Tongue (tissue), 2 donors: ENCODE results near the gene PKD2L1. TPM values are rescaled to one million over a fixed set of nuclear protein-coding genes. Genes with fewer than 3 reads are reported as not detected.
A peak's percentile ranks its signal among the peaks of the same experiment; 100 is the strongest.

Experiments
- DNase-seq: peaks from one replicate; pipeline ENCODE4 v3.0.0-alpha.2; 2015
- total RNA-seq: library from RNA; depleted of rRNA; stranded (reverse); fragments of >200 nt; gene quantifications from one replicate; pipeline ENCODE4 v1.2.3, GENCODE V29; 2014

PKD2L1 gene
- total RNA-seq, 1 donor from 2014 or later: not detected

GRCh38 chr10:100356067-100357017, 26.3 kb upstream of the PKD2L1 start:
- no peak for DNase-seq

- DNase-seq: no peak
Observed at GRCh38 chr10:100355086-100355485, 25.1 kb upstream of the PKD2L1 start.

- DNase-seq: no peak
Observed at GRCh38 chr10:100353770-100354485, 23.9 kb upstream of the PKD2L1 start.

- no peak for DNase-seq
Observed at GRCh38 chr10:100350914-100351485, 21.0 kb upstream of the PKD2L1 start.

- DNase-seq: no peak
Observed at GRCh38 chr10:100349672-100350071, 19.6 kb upstream of the PKD2L1 start.

GRCh38 chr10:100349087-100349486, 19.1 kb upstream of the PKD2L1 start:
- DNase-seq: no peak

GRCh38 chr10:100348389-100348927, 18.4 kb upstream of the PKD2L1 start:
- no peak for DNase-seq

- DNase-seq: no peak
Observed at GRCh38 chr10:100347568-100348195, 17.7 kb upstream of the PKD2L1 start.

- DNase-seq: peak; percentile 95
Observed at GRCh38 chr10:100346765-100347567, 16.9 kb upstream of the PKD2L1 start, which contains the start of gene SCD. Gene SCD, plus strand, starts transcription at chr10:100347233. Its CDS starts 272 bp downstream, at chr10:100347505.

GRCh38 chr10:100346351-100346764, 16.3 kb upstream of the PKD2L1 start:
- DNase-seq: peak; percentile 76

- no peak for DNase-seq
Observed at GRCh38 chr10:100345570-100346330, 15.7 kb upstream of the PKD2L1 start.

- no peak for DNase-seq
Observed at GRCh38 chr10:100344241-100344788, 14.3 kb upstream of the PKD2L1 start.

GRCh38 chr10:100342627-100342972, 12.6 kb upstream of the PKD2L1 start:
- DNase-seq: no peak

GRCh38 chr10:100341953-100342626, 12.1 kb upstream of the PKD2L1 start:
- DNase-seq: peak; percentile 38

- peak; percentile 25 for DNase-seq
Observed at GRCh38 chr10:100340948-100341847, 11.2 kb upstream of the PKD2L1 start.

- DNase-seq: no peak
Observed at GRCh38 chr10:100339236-100339635, 9.2 kb upstream of the PKD2L1 start.

- peak; percentile 84 for DNase-seq
Observed at GRCh38 chr10:100338434-100339036, 8.5 kb upstream of the PKD2L1 start.

- no peak for DNase-seq
Observed at GRCh38 chr10:100334762-100335161, 4.7 kb upstream of the PKD2L1 start.
